Measurements from ENCODE around the gene CD200.
"Not testable (repeated sequence)": the region's sequence is repeated elsewhere in the genome, so short reads cannot be mapped to it uniquely, and the experiment has no call there.

Gene CD200

DNA sequence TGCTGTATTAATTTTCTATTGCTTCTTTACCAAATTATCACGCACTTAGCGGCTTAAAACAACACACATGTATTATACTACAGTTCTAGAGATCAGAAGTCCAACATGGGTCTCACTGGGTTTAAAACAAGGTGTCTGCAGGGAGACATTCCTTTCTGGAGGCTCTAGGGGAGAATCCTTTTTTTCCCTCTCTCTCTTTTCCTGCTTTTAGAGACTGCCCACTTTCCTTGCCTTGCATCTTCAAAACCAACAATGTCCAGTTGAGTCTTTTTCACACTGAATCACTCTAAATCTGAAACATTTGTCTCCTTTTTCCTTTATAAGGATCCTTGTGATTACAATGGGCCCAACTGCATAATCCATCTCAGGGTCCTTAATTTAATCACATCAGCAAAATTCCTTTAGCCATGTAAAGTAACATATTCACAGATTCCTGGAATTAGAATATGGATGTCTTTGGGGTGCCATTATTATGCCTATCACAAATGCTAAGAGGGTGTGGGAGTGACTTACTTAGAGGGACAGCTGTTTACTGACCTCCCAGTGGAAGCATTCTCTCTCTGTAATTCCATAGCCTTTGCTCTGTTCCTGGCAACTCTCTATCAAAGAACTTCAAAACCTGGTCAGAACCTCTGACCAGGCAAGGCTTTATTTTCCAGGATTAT is 21.8 kb downstream of the CD200 start:
- in situ Hi-C loops (cut with MboI; ENCODE audit: low sequenced_read_pairs): no loop called here

GRCh38 chr3:112355307-112355687 is 22.3 kb downstream of the CD200 start:
- in situ Hi-C loops (cut with MboI; ENCODE audit: low sequenced_read_pairs): no loop called here

DNA sequence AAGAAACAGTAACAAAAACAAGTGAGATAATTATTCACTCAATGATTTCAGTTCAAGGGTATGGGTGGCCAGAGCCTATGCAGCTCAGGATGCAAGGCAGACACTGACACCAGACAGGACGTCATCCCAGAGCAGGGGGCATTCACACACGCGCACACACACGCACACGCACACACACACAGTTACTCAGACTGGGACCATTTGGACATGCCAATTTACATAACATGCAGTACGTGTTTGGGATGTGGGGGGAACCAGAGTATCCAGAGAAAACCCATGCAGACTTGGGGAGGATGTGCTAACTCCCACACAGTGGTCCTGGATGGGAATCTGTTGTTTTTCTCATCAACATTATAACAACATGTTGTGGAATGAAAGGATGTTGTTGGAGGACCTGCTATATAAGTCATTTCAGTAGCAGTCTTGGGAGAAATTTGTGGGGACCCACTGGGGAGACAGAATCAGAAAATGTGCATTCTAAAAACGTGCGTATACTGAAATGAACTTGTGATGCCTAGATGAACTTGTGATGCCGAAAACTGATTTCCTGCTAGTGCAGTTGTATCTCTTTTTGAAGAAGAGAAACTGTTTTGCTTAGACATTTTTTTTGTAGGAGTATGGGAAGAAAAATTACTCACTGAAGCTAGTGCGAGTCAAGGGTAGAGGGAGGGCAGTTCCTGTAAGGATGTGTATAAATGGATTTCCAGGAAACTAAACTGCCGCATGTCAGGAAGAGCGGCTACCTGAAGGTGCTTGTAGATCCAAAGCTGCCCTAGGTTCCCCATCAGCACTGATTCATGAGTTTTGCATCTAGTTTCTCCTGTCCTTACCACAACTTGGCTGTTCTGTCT is 25.2 kb downstream of the CD200 start:
- in situ Hi-C loops (cut with MboI; ENCODE audit: low sequenced_read_pairs): no loop called here

- in situ Hi-C loops (cut with MboI; ENCODE audit: low sequenced_read_pairs): no loop called here
Measured at GRCh38 chr3:112360561-112360960, 27.6 kb downstream of the CD200 start.

GRCh38 chr3:112362221-112362620 is 29.3 kb downstream of the CD200 start:
- in situ Hi-C loops (cut with MboI; ENCODE audit: low sequenced_read_pairs): no loop called here

DNA sequence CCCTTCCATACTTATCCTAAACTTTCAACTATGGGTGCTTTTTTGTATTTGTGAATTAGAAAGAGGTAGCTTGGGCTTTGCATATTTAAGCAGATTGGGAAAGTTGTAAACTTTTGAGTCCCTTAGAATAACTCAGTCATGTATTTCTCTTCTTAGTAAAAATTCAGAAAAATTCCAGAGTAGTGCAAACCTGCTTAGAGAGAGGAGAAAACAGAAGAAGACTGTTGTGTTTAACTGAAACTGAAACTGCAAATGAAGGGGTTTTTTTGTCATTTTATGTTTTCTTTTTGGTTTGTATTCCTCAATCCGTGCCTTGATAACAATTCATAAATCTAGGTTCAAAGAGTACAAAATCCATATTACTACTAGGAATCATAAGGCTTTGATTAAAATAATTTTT is 31.3 kb downstream of the CD200 start:
- in situ Hi-C loops (cut with MboI; ENCODE audit: low sequenced_read_pairs): no loop called here

DNA sequence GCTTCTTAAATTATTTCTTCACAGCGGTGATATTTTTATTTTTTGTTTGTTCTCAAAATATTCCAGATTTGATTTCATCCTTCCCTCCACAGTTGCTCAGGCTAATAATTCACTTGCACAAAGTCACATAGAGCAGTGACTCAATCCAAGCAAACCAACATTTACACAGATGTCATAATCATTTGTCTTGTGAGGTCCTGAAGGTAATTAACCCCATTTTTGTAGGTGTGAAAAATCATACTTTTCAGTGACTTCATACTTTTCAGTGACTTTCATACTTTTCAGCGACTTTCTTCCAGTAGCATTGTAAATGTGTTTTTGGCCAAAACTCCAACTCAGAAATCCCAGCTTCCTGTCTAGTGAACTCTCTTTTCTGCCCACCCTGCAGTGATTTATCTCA is 32.1 kb downstream of the CD200 start:
- in situ Hi-C loops (cut with MboI; ENCODE audit: low sequenced_read_pairs): no loop called here

GRCh38 chr3:112365636-112366035 is 32.7 kb downstream of the CD200 start:
- in situ Hi-C loops (cut with MboI; ENCODE audit: low sequenced_read_pairs): no loop called here

GRCh38 chr3:112366522-112366921 is 33.6 kb downstream of the CD200 start:
- in situ Hi-C loops (cut with MboI; ENCODE audit: low sequenced_read_pairs): no loop called here

DNA sequence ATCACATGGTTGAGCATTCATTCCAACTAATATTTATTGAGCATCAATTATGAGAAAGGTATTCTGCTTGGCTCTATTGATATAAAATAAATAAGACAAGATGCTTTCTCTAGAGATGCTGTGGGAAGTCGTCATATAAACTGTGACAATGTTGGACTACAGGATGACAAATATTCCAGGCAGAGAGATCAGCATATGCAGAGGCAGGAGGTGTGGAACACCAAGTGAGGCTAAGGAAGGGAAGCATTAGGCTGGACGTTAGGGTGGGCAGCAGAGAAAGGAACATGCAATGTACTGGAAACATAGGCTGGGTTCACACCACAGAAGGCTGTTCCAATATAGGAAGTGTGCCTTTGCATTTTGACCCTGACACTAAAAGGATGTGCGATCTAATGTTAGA is 38.6 kb downstream of the CD200 start:
- in situ Hi-C loops (cut with MboI; ENCODE audit: low sequenced_read_pairs): no loop called here

GRCh38 chr3:112372396-112372795 is 39.4 kb downstream of the CD200 start:
- in situ Hi-C loops (cut with MboI; ENCODE audit: low sequenced_read_pairs): no loop called here

GRCh38 chr3:112373476-112373875 is 40.5 kb downstream of the CD200 start:
- in situ Hi-C loops (cut with MboI; ENCODE audit: low sequenced_read_pairs): no loop called here

DNA sequence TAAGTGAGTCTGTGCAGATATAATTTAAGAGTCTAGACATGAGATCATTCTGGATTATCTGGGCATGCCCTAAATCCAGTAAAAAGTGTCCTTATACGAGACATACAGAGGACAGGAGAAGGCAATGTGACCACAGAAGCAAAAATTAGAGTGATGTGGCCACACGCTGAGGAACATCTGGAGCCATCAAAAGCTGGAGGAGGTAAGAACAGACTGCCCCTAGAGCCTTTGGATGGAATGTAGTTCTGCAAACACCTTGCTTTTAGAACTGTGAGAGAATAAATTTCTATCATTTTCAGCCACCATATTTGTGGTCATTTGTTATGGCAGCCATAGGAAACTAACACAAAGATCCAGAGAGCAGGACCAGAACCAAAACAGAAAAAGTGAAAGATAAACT is 41.0 kb downstream of the CD200 start:
- in situ Hi-C loops (cut with MboI; ENCODE audit: low sequenced_read_pairs): no loop called here

- in situ Hi-C loops (cut with MboI; ENCODE audit: low sequenced_read_pairs): no loop called here
Measured at GRCh38 chr3:112374333-112374734, 41.4 kb downstream of the CD200 start.

GRCh38 chr3:112375117-112375516 is 42.2 kb downstream of the CD200 start:
- in situ Hi-C loops (cut with MboI; ENCODE audit: low sequenced_read_pairs): no loop called here

GRCh38 chr3:112376241-112376911 is 43.4 kb downstream of the CD200 start:
- in situ Hi-C loops (cut with MboI; ENCODE audit: low sequenced_read_pairs): no loop called here

DNA sequence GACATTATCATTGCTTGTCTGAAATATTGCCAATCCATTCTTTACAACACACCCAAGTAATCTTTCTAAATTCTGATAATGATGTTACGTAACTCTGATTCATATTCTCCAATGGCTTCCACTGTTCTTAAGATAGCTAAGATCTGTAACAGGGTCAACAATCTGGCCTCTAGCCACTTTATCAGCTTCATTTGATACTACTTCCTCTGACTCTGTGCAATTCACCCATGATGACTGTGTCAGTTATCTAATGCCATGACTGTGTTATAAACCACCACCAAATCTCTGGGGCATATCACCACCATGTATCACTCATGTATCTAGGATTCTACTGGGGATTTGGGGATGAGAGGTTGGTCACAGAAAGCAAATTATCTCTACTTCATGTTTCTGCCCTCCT is 44.0 kb downstream of the CD200 start:
- in situ Hi-C loops (cut with MboI; ENCODE audit: low sequenced_read_pairs): no loop called here

GRCh38 chr3:112377568-112378071 is 44.7 kb downstream of the CD200 start:
- in situ Hi-C loops (cut with MboI; ENCODE audit: low sequenced_read_pairs): no loop called here

DNA sequence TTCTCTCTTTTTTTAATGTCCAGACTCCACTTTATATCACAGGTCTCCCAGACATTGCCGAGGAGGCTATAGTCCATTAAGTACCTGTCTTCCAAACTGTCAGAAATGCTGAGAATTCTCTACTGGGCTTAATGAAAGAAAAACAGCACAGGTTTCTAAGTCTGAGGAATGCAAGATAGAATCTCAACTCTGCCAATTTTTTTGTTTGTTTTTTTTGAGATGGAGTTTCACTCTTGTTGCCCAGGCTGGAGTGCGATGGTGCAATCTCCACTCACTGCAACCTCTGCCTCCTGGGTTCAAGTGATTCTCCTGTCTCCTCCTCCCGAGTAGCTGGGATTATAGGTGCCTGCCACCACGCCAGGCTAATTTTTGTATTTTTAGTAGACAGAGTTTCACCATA is 45.4 kb downstream of the CD200 start:
- in situ Hi-C loops (cut with MboI; ENCODE audit: low sequenced_read_pairs): not testable (repeated sequence)

DNA sequence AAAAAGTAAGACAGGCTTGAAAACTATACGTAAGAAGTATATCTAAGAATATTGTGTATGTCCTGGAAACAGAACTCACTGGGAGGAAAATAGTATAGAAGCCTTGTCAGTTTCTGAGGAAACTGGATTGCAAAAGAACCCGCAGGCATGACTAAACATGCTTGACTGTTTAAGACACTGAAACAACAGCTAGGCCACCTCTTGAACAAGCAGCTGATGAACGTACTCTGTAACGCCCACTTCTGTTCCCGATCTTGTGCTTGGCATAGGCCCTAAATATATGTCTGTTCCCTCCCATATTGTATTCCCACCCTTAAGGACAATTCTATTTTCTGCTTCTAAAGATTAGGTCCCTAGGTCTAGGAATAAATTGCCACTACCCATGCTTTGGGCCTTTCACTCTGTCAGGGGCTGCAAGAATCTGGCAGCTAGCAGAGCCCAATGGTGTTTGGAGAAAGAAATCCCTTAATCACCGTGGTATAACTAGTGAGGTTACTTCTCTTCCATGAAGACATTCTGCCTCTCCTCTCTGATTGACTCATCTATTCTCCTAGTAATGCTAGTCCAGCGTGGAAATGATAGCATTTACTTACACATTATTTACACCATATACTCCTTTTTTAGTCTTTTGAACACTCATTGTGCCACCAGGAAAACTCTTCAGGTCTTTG is 46.2 kb downstream of the CD200 start:
- in situ Hi-C loops (cut with MboI; ENCODE audit: low sequenced_read_pairs): no loop called here
